H1 (cell line): ENCODE data around the gene SNX20. TPM values are rescaled to one million over a fixed set of nuclear protein-coding genes. Genes with fewer than 3 reads are reported as not detected.

ENCODE experiments used
- CTCF ChIA-PET: fragments of 300-600 bp; sonication (Branson Sonifier 250); formaldehyde crosslinking; loops from one replicate; lab custom pipeline; 2021; ENCODE audit not compliant: partially characterized antibody; lab: Charles Lee
- POLR2A ChIA-PET: fragments of 300-600 bp; sonication (Branson Sonifier 250); formaldehyde crosslinking; loops from one replicate; lab custom pipeline; 2021; ENCODE audit warnings: inconsistent platforms; ENCODE audit not compliant: partially characterized antibody; lab: Charles Lee
- DNase-seq, 2 experiments: peaks; one replicate each; pipeline versions ENCODE4 v3.0.0 to v3.0.0-alpha.2; 2010 to 2022; ENCODE audit warnings: low spot score in 2 of 2, low read depth in 1 of 2, mixed read lengths in 1 of 2
- FAIRE-seq: peaks from 2 replicates; lab custom pipeline; 2011; peaks lifted over from hg19 to GRCh38; lab: Jason Lieb, UNC
- H2AFZ ChIP-seq: 2 replicates; pipeline ENCODE4 v1.8.1; 2012; ENCODE audit warnings: low read length, inconsistent platforms
- H2AK5ac ChIP-seq: 2 replicates; pipeline ENCODE4 v1.6.1; 2013; ENCODE audit warnings: low read depth, low read length
- H2BK120ac ChIP-seq: replicated peaks from 2 replicates; pipeline ENCODE3; 2013; ENCODE audit warnings: low read depth, low read length, inconsistent platforms
- H2BK12ac ChIP-seq: 2 replicates; pipeline ENCODE4 v1.6.1; 2013; ENCODE audit warnings: low read depth, low read length
- H2BK15ac ChIP-seq: 2 replicates; pipeline ENCODE4 v1.6.1; 2013; ENCODE audit warnings: low read length
- H2BK20ac ChIP-seq: 2 replicates; pipeline ENCODE4 v1.6.1; 2013; ENCODE audit warnings: low read length
- H2BK5ac ChIP-seq: 2 replicates; pipeline ENCODE4 v1.6.1; 2013; ENCODE audit warnings: low read depth, low read length
- H3K14ac ChIP-seq: 2 replicates; pipeline ENCODE4 v1.6.1; 2013; ENCODE audit warnings: inconsistent platforms; ENCODE audit not compliant: insufficient read length
- H3K18ac ChIP-seq: 2 replicates; pipeline ENCODE4 v1.6.1; 2013; ENCODE audit warnings: low read length; ENCODE audit errors: extremely low read depth
- H3K23ac ChIP-seq: 2 replicates; pipeline ENCODE4 v1.6.1; 2013; ENCODE audit warnings: inconsistent platforms; ENCODE audit not compliant: insufficient read length
- H3K23me2 ChIP-seq: 2 replicates; pipeline ENCODE4 v1.6.1; 2013; ENCODE audit warnings: low read depth, low read length
- H3K27ac ChIP-seq: 2 replicates; pipeline ENCODE4 v1.6.1; 2011; ENCODE audit warnings: low read depth, low read length, inconsistent platforms
- H3K27me3 ChIP-seq, 4 experiments: replicated peaks in 1 of 4; 1 replicate in 1 of 4; 2 replicates in 3 of 4; pipeline versions ENCODE4 v1.6.1 to v1.8.1; 2011 to 2013; ENCODE audit warnings: low read length in 3 of 4, mild to moderate bottlenecking in 3 of 4, inconsistent platforms in 2 of 4, mixed read lengths in 2 of 4, moderate library complexity in 1 of 4; ENCODE audit not compliant: control insufficient read depth in 3 of 4, insufficient read depth in 3 of 4; ENCODE audit errors: extremely low read depth in 1 of 4
- H3K36me3 ChIP-seq, 4 experiments: 2 replicates each; pipeline versions ENCODE4 v1.6.1 to v1.8.1; 2011 to 2013; ENCODE audit warnings: mild to moderate bottlenecking in 4 of 4, low read length in 3 of 4, moderate library complexity in 2 of 4, control low read depth in 1 of 4, inconsistent platforms in 1 of 4; ENCODE audit not compliant: insufficient read depth in 4 of 4, control insufficient read depth in 2 of 4
- H3K4ac ChIP-seq: replicated peaks from 2 replicates; pipeline ENCODE3; 2013; ENCODE audit warnings: low read length, low read depth, mixed read lengths, inconsistent platforms; ENCODE audit not compliant: insufficient read length
- H3K4me1 ChIP-seq, 4 experiments: replicated peaks in 1 of 4; 1 replicate in 1 of 4; 2 replicates in 3 of 4; pipeline versions ENCODE4 v1.6.1 to v1.8.1; 2011 to 2013; ENCODE audit warnings: low read length in 3 of 4, inconsistent platforms in 2 of 4, mixed read lengths in 1 of 4; ENCODE audit not compliant: insufficient read depth in 4 of 4, control insufficient read depth in 3 of 4
- H3K4me2 ChIP-seq, 2 experiments: 2 replicates each; pipeline versions ENCODE4 v1.6.1 to v1.8.1; 2011 to 2013; ENCODE audit warnings: low read depth in 2 of 2, low read length in 2 of 2, control low read depth in 1 of 2, inconsistent platforms in 1 of 2, mild to moderate bottlenecking in 1 of 2; ENCODE audit not compliant: insufficient read depth in 1 of 2
- H3K4me3 ChIP-seq, 4 experiments: fragments of 200-600, 300-600 bp in 1 of 4; sonication (generic), shearing (Covaris generic), sonication (Bioruptor Twin) in 1 of 4; 2 replicates each; pipeline versions ENCODE4 v1.5.1 to v1.8.1; 2011 to 2016; ENCODE audit warnings: low read length in 4 of 4, low read depth in 3 of 4, control low read depth in 2 of 4, inconsistent platforms in 2 of 4, mild to moderate bottlenecking in 2 of 4, mixed read lengths in 1 of 4, moderate library complexity in 1 of 4; ENCODE audit not compliant: insufficient read depth in 2 of 4; ENCODE audit errors: extremely low read depth in 1 of 4
- H3K56ac ChIP-seq: replicated peaks from 2 replicates; pipeline ENCODE3; 2013; ENCODE audit warnings: low read depth, mild to moderate bottlenecking, mixed read lengths, low read length, inconsistent platforms; ENCODE audit not compliant: insufficient read length
- H3K79me1 ChIP-seq: 2 replicates; pipeline ENCODE4 v1.6.1; 2013; ENCODE audit warnings: low read depth, low read length, control low read depth
- H3K79me2 ChIP-seq, 2 experiments: 2 replicates each; pipeline versions ENCODE4 v1.6.1 to v1.8.1; 2012 to 2013; ENCODE audit warnings: low read length in 2 of 2, mild to moderate bottlenecking in 2 of 2, inconsistent platforms in 1 of 2; ENCODE audit not compliant: insufficient read depth in 2 of 2, control insufficient read depth in 1 of 2
- H3K9ac ChIP-seq, 4 experiments: replicated peaks in 1 of 4; 1 replicate in 1 of 4; 2 replicates in 3 of 4; pipeline versions ENCODE4 v1.6.1 to v1.8.1; 2011 to 2013; ENCODE audit warnings: low read depth in 3 of 4, low read length in 3 of 4, control low read depth in 2 of 4, mild to moderate bottlenecking in 2 of 4, moderate library complexity in 2 of 4, inconsistent platforms in 1 of 4; ENCODE audit errors: extremely low read depth in 1 of 4
- H3K9me3 ChIP-seq, 2 experiments: 2 replicates each; pipeline versions ENCODE4 v1.6.1 to v1.8.1; 2012 to 2013; ENCODE audit warnings: mild to moderate bottlenecking in 2 of 2, moderate library complexity in 2 of 2, control low read depth in 1 of 2, inconsistent platforms in 1 of 2, low read depth in 1 of 2, low read length in 1 of 2, mixed read lengths in 1 of 2; ENCODE audit not compliant: insufficient read depth in 2 of 2
- H4K20me1 ChIP-seq, 2 experiments: replicated peaks in 1 of 2; 2 replicates each; pipeline versions ENCODE3 to v1.8.1; 2011 to 2013; ENCODE audit warnings: inconsistent platforms in 2 of 2, low read length in 2 of 2, mild to moderate bottlenecking in 1 of 2; ENCODE audit not compliant: insufficient read depth in 2 of 2, control insufficient read depth in 1 of 2
- H4K5ac ChIP-seq: 2 replicates; pipeline ENCODE4 v1.6.1; 2013; ENCODE audit warnings: low read length, low read depth, mixed read lengths, inconsistent platforms; ENCODE audit not compliant: insufficient read length
- H4K8ac ChIP-seq: 2 replicates; pipeline ENCODE4 v1.8.0; 2013; ENCODE audit warnings: mild to moderate bottlenecking, moderate library complexity, low read length, inconsistent platforms; ENCODE audit not compliant: insufficient read depth; ENCODE audit errors: extremely low read depth
- H4K91ac ChIP-seq: replicated peaks from 2 replicates; pipeline ENCODE3; 2013; ENCODE audit warnings: low read length, mixed read lengths, inconsistent platforms; ENCODE audit not compliant: insufficient read length
- BACH1 ChIP-seq: IDR thresholded peaks from 2 replicates; pipeline ENCODE4 v1.6.1; 2012; ENCODE audit warnings: low read length, improper control_type of control experiment
- BCL11A ChIP-seq, 2 experiments: IDR thresholded peaks; one replicate each; pipeline ENCODE4 v1.6.1; 2011; ENCODE audit warnings: low read depth in 2 of 2, low read length in 2 of 2, mild to moderate bottlenecking in 2 of 2
- CHD1 ChIP-seq: IDR thresholded peaks from 2 replicates; pipeline ENCODE4 v1.6.1; 2012; ENCODE audit warnings: low read depth, low read length, improper control_type of control experiment
- E2F6 ChIP-seq: IDR thresholded peaks from 2 replicates; pipeline ENCODE4 v1.6.1; 2012; ENCODE audit warnings: inconsistent platforms
- EP300 ChIP-seq, 2 experiments: IDR thresholded peaks; 1 replicate in 1 of 2; 2 replicates in 1 of 2; pipeline ENCODE4 v1.6.1; 2011 to 2012; ENCODE audit warnings: low read depth in 2 of 2, low read length in 2 of 2, mild to moderate bottlenecking in 2 of 2, borderline replicate concordance in 1 of 2, inconsistent platforms in 1 of 2, moderate library complexity in 1 of 2
- EZH2 ChIP-seq: fragments of 200-600 bp; sonication (generic); IDR thresholded peaks from 2 replicates; pipeline ENCODE4 v1.7.1; 2012; ENCODE audit warnings: low read depth, mild to moderate bottlenecking, moderate library complexity, low read length, inconsistent platforms; ENCODE audit not compliant: severe bottlenecking
- JUND ChIP-seq: IDR thresholded peaks from 2 replicates; pipeline ENCODE4 v1.6.1; 2011; ENCODE audit warnings: mild to moderate bottlenecking, improper control_type of control experiment, low read length
- SIN3A ChIP-seq, 2 experiments: IDR thresholded peaks in 1 of 2; conservative IDR thresholded peaks in 1 of 2; 2 replicates each; pipeline ENCODE4 v1.6.1; 2011 to 2012; ENCODE audit warnings: low read length in 2 of 2, improper control_type of control experiment in 1 of 2, low read depth in 1 of 2, mild to moderate bottlenecking in 1 of 2
- SIX5 ChIP-seq: IDR thresholded peaks from 2 replicates; pipeline ENCODE4 v1.6.1; 2011; ENCODE audit warnings: mild to moderate bottlenecking, low read depth, low read length
- SP2 ChIP-seq: IDR thresholded peaks from 2 replicates; pipeline ENCODE4 v1.6.1; 2012; ENCODE audit warnings: mild to moderate bottlenecking, low read length, inconsistent platforms
- SRF ChIP-seq: IDR thresholded peaks from 2 replicates; pipeline ENCODE4 v1.6.1; 2011; ENCODE audit warnings: mild to moderate bottlenecking, low read depth, low read length, moderate library complexity
- TAF7 ChIP-seq: optimal IDR thresholded peaks from 2 replicates; pipeline ENCODE3; 2011; ENCODE audit warnings: low read depth, mild to moderate bottlenecking, inconsistent platforms, low read length, moderate library complexity, borderline replicate concordance
- ZNF274 ChIP-seq: IDR thresholded peaks from 2 replicates; pipeline ENCODE4 v1.7.0; 2012; ENCODE audit warnings: low read length, borderline replicate concordance; ENCODE audit errors: extremely low read depth
- WGBS, 2 experiments: shearing (Covaris generic) in 1 of 2; methylation state at CpG; one replicate each; pipeline versions ENCODE4 v1.1.6 to v1.1.7; 2013 to 2015; ENCODE audit warnings: low lambda C conversion rate in 2 of 2, mixed read lengths in 2 of 2, inconsistent platforms in 1 of 2, low coverage in 1 of 2, missing lambda C conversion rate in 1 of 2; ENCODE audit not compliant: insufficient replicate concordance in 2 of 2, insufficient coverage in 1 of 2, insufficient read length in 1 of 2; ENCODE audit errors: extremely low coverage in 1 of 2, missing lambda C conversion rate in 1 of 2; 5-methylcytosine and 5-hydroxymethylcytosine counted together
- polyA plus RNA-seq, 7 experiments: library from polyadenylated mRNA; depleted of rRNA in 3 of 7; stranded (reverse) in 5 of 7; unstranded in 2 of 7; fragments of >200 nt in 5 of 7; fragments of 200-250 nt in 2 of 7; gene quantifications; 1 replicate in 5 of 7; 2 replicates in 1 of 7; 4 replicates in 1 of 7; pipeline versions ENCODE4 v1.2.1 to v1.2.3, GENCODE V29; 2011 to 2013; ENCODE audit warnings: missing spikeins in 2 of 7, mixed read lengths in 2 of 7
- total RNA-seq: library from RNA; stranded (reverse); fragmentation: NEBNext Ultra II Directional; extraction: Animal tissue kit (Norgen Biotek cat#: 25700); gene quantifications from 2 replicates; pipeline ENCODE4 v1.2.1, GENCODE V29; 2021

SNX20 gene
- total and polyA plus RNA-seq, 2 of the 8 experiments (the other 6 are each of a cell fraction or from before 2014, with no cell fraction given): not detected

GRCh38 chr16:50670476-50670875 is 10.6 kb downstream of the SNX20 start:
- CTCF ChIA-PET: interaction anchor here (1.2 to 21.1 kb wide), 10 partner anchors 5 to 421 kb away, joined by 3 to 279 read pairs (median 6); no protein-coding TSS in a partner anchor
- no peak overlapping the region for H3K56ac ChIP-seq
- FAIRE-seq (no peak), DNase-seq (no peak)
- no peak overlapping the region for H3K14ac ChIP-seq
- no peaks in the 10 kb centered on the region for H3K79me2 ChIP-seq
- H2BK20ac ChIP-seq: no peak overlapping the region
- no peak overlapping the region for H3K9ac ChIP-seq
- no peak overlapping the region for H4K5ac ChIP-seq
- no peak overlapping the region for H2AFZ ChIP-seq
- no peak overlapping the region for H4K8ac ChIP-seq
- H2BK120ac ChIP-seq: no peak overlapping the region
- H3K27ac ChIP-seq: no peak overlapping the region
- WGBS, 2 experiments: 94% methylated on average over 6 of the region's 6 CpGs; no CpG with 5 or more reads in 1 of the 2 experiments
- no peaks in the 10 kb centered on the region for H3K79me1 ChIP-seq
- no peak overlapping the region for H2AK5ac ChIP-seq
- no peak overlapping the region for H2BK15ac ChIP-seq
- H3K27me3 ChIP-seq: no peaks in the 10 kb centered on the region
- H2BK5ac ChIP-seq: no peak overlapping the region
- H3K9me3 ChIP-seq: peaks cover 13 to 20% of the 10 kb centered on the region in 2 experiments
- no peak overlapping the region for H3K4me3 ChIP-seq
- no peaks in the 10 kb centered on the region for H4K20me1 ChIP-seq
- H3K4ac ChIP-seq: no peak overlapping the region
- no peak overlapping the region for H3K23ac ChIP-seq
- H2BK12ac ChIP-seq: no peak overlapping the region
- no peak overlapping the region for H3K18ac ChIP-seq
- H3K4me1 ChIP-seq: peaks cover 0 to 2% (median 0%) of the 10 kb centered on the region in 4 experiments; a peak in 1 of 7 replicates
- no peaks in the 10 kb centered on the region; the same call in 1 of the 2 replicates for H3K23me2 ChIP-seq
- POLR2A ChIA-PET: no interaction called here
- H3K36me3 ChIP-seq: no peaks in the 10 kb centered on the region
- H4K91ac ChIP-seq: no peak overlapping the region
- no peak overlapping the region for H3K4me2 ChIP-seq
- TF ChIP-seq SRF: no peak
- no peak for TF ChIP-seq ZNF274
- TF ChIP-seq E2F6: no peak
- TF ChIP-seq CHD1: no peak
- TF ChIP-seq SIN3A (conservative IDR thresholded peaks at IDR 0.05 in 1 of 2, IDR thresholded peaks at IDR 0.05 in 1 of 2; ENCODE audit: low read depth in 1 of 2, low read length in 2 of 2): no peak
- TF ChIP-seq EP300 (IDR thresholded peaks at IDR 0.05; ENCODE audit: borderline replicate concordance in 1 of 2, low read depth in 2 of 2, low read length in 2 of 2): no peak
- TF ChIP-seq EZH2: no peak
- no peak for TF ChIP-seq SIX5
- no peak for TF ChIP-seq JUND
- no peak for TF ChIP-seq BACH1
- no peak for TF ChIP-seq TAF7
- TF ChIP-seq SP2: no peak
- no peak for TF ChIP-seq BCL11A (IDR thresholded peaks at IDR 0.05; ENCODE audit: low read depth in 2 of 2, low read length in 2 of 2)
